ENCODE results near the gene STAC. TPM values are rescaled to one million over a fixed set of nuclear protein-coding genes. Genes with fewer than 3 reads are reported as not detected.
A peak's percentile ranks its signal among the peaks of the same experiment; 100 is the strongest.
"Not testable (repeated sequence)": the region's sequence is repeated elsewhere in the genome, so short reads cannot be mapped to it uniquely, and the experiment has no call there.

The STAC gene
- total RNA-seq, 1 experiment from 2014 or later, result 3.7 TPM

- no peak for DNase-seq (ENCODE audit: low read depth)
These were observed 133.9 kb downstream of the STAC start for GRCh38 chr3:36514171-36514570.

- no peak for DNase-seq (ENCODE audit: low read depth)
These were observed 139.4 kb downstream of the STAC start for GRCh38 chr3:36519682-36520081.

GRCh38 chr3:36520241-36521006 lies 140.1 kb downstream of the STAC start:
- no peak for DNase-seq (ENCODE audit: low read depth)

- no peak for DNase-seq (ENCODE audit: low read depth)
These were observed 140.7 kb downstream of the STAC start for GRCh38 chr3:36521007-36521379.

- no peak for DNase-seq (ENCODE audit: low read depth)
These were observed 144.3 kb downstream of the STAC start for GRCh38 chr3:36524560-36524959.

GRCh38 chr3:36525115-36525801 lies 145.0 kb downstream of the STAC start:
- peak; percentile 37 for DNase-seq (ENCODE audit: low read depth)

- DNase-seq (ENCODE audit: low read depth), result no peak
These were observed 157.9 kb downstream of the STAC start for GRCh38 chr3:36538136-36538749.

GRCh38 chr3:36540888-36541518 lies 160.7 kb downstream of the STAC start:
- DNase-seq (ENCODE audit: low read depth), result peak; percentile 19

GRCh38 chr3:36542186-36542585 lies 161.9 kb downstream of the STAC start:
- DNase-seq (ENCODE audit: low read depth), result peak; percentile 7

- no peak for DNase-seq (ENCODE audit: low read depth)
These were observed 163.1 kb downstream of the STAC start for GRCh38 chr3:36543276-36543997.

GRCh38 chr3:36546226-36546625 lies 165.9 kb downstream of the STAC start:
- DNase-seq (ENCODE audit: low read depth), result peak; percentile 4

GRCh38 chr3:36548712-36549111 lies 168.4 kb downstream of the STAC start:
- DNase-seq (ENCODE audit: low read depth), result no peak

GRCh38 chr3:36557021-36557707 lies 176.9 kb downstream of the STAC start:
- DNase-seq (ENCODE audit: low read depth), result no peak

- no peak for DNase-seq (ENCODE audit: low read depth)
These were observed 177.6 kb downstream of the STAC start for GRCh38 chr3:36557708-36558421.

- no peak for DNase-seq (ENCODE audit: low read depth)
These were observed 178.7 kb downstream of the STAC start for GRCh38 chr3:36558961-36559360.

- DNase-seq (ENCODE audit: low read depth), result no peak
These were observed 180.4 kb downstream of the STAC start for GRCh38 chr3:36560685-36561084.

- no peak for DNase-seq (ENCODE audit: low read depth)
These were observed 181.3 kb downstream of the STAC start for GRCh38 chr3:36561601-36562000.

GRCh38 chr3:36562945-36563344 lies 182.6 kb downstream of the STAC start:
- DNase-seq (ENCODE audit: low read depth), result peak; percentile 4

- DNase-seq (ENCODE audit: low read depth), result no peak
These were observed 194.9 kb downstream of the STAC start for GRCh38 chr3:36575241-36575640.

- DNase-seq (ENCODE audit: low read depth), result not testable (repeated sequence)
These were observed 198.1 kb downstream of the STAC start for GRCh38 chr3:36578418-36578817.

All from RPMI7951 (cell line).